HG02588 (cell line): ENCODE results near the gene DNAJC5.
A peak's percentile ranks its signal among the peaks of the same experiment; 100 is the strongest.
"Not testable (repeated sequence)": the region's sequence is repeated elsewhere in the genome, so short reads cannot be mapped to it uniquely, and the experiment has no call there.

Experiments
- ATAC-seq: cut with Tn5 transposase; IDR thresholded peaks from one replicate; pipeline ENCODE4 v1.9.1; 2021; ENCODE audit warnings: mild to moderate bottlenecking, moderate library complexity; ENCODE audit not compliant: unreplicated experiment

Gene DNAJC5

GRCh38 chr20:63894358-63895201 lies at the start of gene DNAJC5:
Gene DNAJC5 (plus strand): TSS chr20:63895126. CDS start chr20:63928346, 33,220 bp downstream.
- ATAC-seq = peak; percentile 83

GRCh38 chr20:63846128-63846771 lies 48.7 kb upstream of the DNAJC5 start:
- no peak for ATAC-seq

- no peak for ATAC-seq
Measured at GRCh38 chr20:63846888-63847236, 48.1 kb upstream of the DNAJC5 start.

- no peak for ATAC-seq
Measured at GRCh38 chr20:63847237-63848002, 47.5 kb upstream of the DNAJC5 start.

GRCh38 chr20:63848003-63848911 lies 46.7 kb upstream of the DNAJC5 start:
- no peak for ATAC-seq

GRCh38 chr20:63850689-63851547 lies 44.0 kb upstream of the DNAJC5 start:
- ATAC-seq = peak; percentile 73

GRCh38 chr20:63851548-63851943 lies 43.4 kb upstream of the DNAJC5 start:
- ATAC-seq = not testable (repeated sequence)

GRCh38 chr20:63853733-63854068 lies 41.2 kb upstream of the DNAJC5 start:
- not testable (repeated sequence) for ATAC-seq

- no peak for ATAC-seq
Measured at GRCh38 chr20:63854069-63854765, 40.7 kb upstream of the DNAJC5 start.

- no peak for ATAC-seq
Measured at GRCh38 chr20:63854766-63855362, 40.1 kb upstream of the DNAJC5 start.

- no peak for ATAC-seq
Measured at GRCh38 chr20:63855363-63856097, 39.4 kb upstream of the DNAJC5 start.

- ATAC-seq = no peak
Measured at GRCh38 chr20:63856098-63856511, 38.8 kb upstream of the DNAJC5 start.

GRCh38 chr20:63857764-63858392 lies 37.0 kb upstream of the DNAJC5 start:
- ATAC-seq = no peak

- ATAC-seq = no peak
Measured at GRCh38 chr20:63858393-63859165, 36.3 kb upstream of the DNAJC5 start.

- no peak for ATAC-seq
Measured at GRCh38 chr20:63859166-63859699, 35.7 kb upstream of the DNAJC5 start.

- no peak for ATAC-seq
Measured at GRCh38 chr20:63860325-63861051, 34.4 kb upstream of the DNAJC5 start.
